Stomach (tissue), 4 donors: ENCODE data around the gene TNFAIP8L1.

Experiments used
- POLR2A ChIP-seq, 4 donors: fragments of 450-650 bp; IDR thresholded peaks; one replicate each; pipeline ENCODE4 v1.6.1; 2016; ENCODE audit warnings: antibody characterized with exemption in 4 of 4, control low read depth in 2 of 4, mild to moderate bottlenecking in 1 of 4, moderate library complexity in 1 of 4
- POLR2AphosphoS5 ChIP-seq, 3 donors: sonication (generic); formaldehyde crosslinking; IDR thresholded peaks; one replicate each; pipeline ENCODE4 v1.6.1; 2016; ENCODE audit warnings: antibody characterized with exemption in 3 of 3

- TF ChIP-seq POLR2AphosphoS5 (IDR thresholded peaks at IDR 0.05) = no peak
- TF ChIP-seq POLR2A (IDR thresholded peaks at IDR 0.05) = no peak
These were observed 60.7 kb downstream of the TNFAIP8L1 start for GRCh38 chr19:4699826-4700692.
